Measurements from ENCODE around the gene COPG2.
"Not testable (repeated sequence)": the region's sequence is repeated elsewhere in the genome, so short reads cannot be mapped to it uniquely, and the experiment has no call there.

Gene COPG2

GRCh38 chr7:130654850-130655249 lies 13.7 kb downstream of the COPG2 start:
- in situ Hi-C loops (cut with MboI; ENCODE audit: low pct_unique_long_range_greater_than_20kb, low sequenced_read_pairs) = no loop called here
- DNase-seq = no peak

- no peak for DNase-seq
- in situ Hi-C loops (cut with MboI; ENCODE audit: low pct_unique_long_range_greater_than_20kb, low sequenced_read_pairs) = no loop called here
These were observed 17.9 kb downstream of the COPG2 start for GRCh38 chr7:130650611-130651120.

GRCh38 chr7:130649004-130649790 lies 19.4 kb downstream of the COPG2 start:
- in situ Hi-C loops (cut with MboI; ENCODE audit: low pct_unique_long_range_greater_than_20kb, low sequenced_read_pairs) = no loop called here
- DNase-seq = no peak

GRCh38 chr7:130648580-130648979 lies 20.0 kb downstream of the COPG2 start:
- no peak for DNase-seq
- in situ Hi-C loops (cut with MboI; ENCODE audit: low pct_unique_long_range_greater_than_20kb, low sequenced_read_pairs) = no loop called here

GRCh38 chr7:130642383-130642782 lies 26.2 kb downstream of the COPG2 start:
- in situ Hi-C loops (cut with MboI; ENCODE audit: low pct_unique_long_range_greater_than_20kb, low sequenced_read_pairs) = no loop called here
- no peak for DNase-seq

- in situ Hi-C loops (cut with MboI; ENCODE audit: low pct_unique_long_range_greater_than_20kb, low sequenced_read_pairs) = no loop called here
- no peak for DNase-seq
These were observed 27.1 kb downstream of the COPG2 start for GRCh38 chr7:130641497-130641896.

- DNase-seq = no peak
- in situ Hi-C loops (cut with MboI; ENCODE audit: low pct_unique_long_range_greater_than_20kb, low sequenced_read_pairs) = no loop called here
These were observed 27.5 kb downstream of the COPG2 start for GRCh38 chr7:130641040-130641439.

- in situ Hi-C loops (cut with MboI; ENCODE audit: low pct_unique_long_range_greater_than_20kb, low sequenced_read_pairs) = no loop called here
- DNase-seq = no peak
These were observed 29.2 kb downstream of the COPG2 start for GRCh38 chr7:130639388-130639787.

- DNase-seq = no peak
These were observed 36.4 kb downstream of the COPG2 start for GRCh38 chr7:130632111-130632510.

GRCh38 chr7:130628901-130629300 lies 39.6 kb downstream of the COPG2 start:
- in situ Hi-C loops (cut with MboI; ENCODE audit: low pct_unique_long_range_greater_than_20kb, low sequenced_read_pairs) = no loop called here
- DNase-seq = no peak

More at GRCh38 chr7:130632111-130632510, 36.4 kb downstream of the COPG2 start:
- in situ Hi-C loops (cut with MboI; ENCODE audit: low pct_unique_long_range_greater_than_20kb, low sequenced_read_pairs) = no loop called here

- DNase-seq = no peak
- in situ Hi-C loops (cut with MboI; ENCODE audit: low pct_unique_long_range_greater_than_20kb, low sequenced_read_pairs) = no loop called here
These were observed 40.8 kb downstream of the COPG2 start for GRCh38 chr7:130627775-130628174.

- DNase-seq = no peak
- in situ Hi-C loops (cut with MboI; ENCODE audit: low pct_unique_long_range_greater_than_20kb, low sequenced_read_pairs) = no loop called here
These were observed 45.7 kb downstream of the COPG2 start for GRCh38 chr7:130622866-130623265.

GRCh38 chr7:130615583-130615982 lies 53.0 kb downstream of the COPG2 start:
- no peak for DNase-seq
- in situ Hi-C loops (cut with MboI; ENCODE audit: low pct_unique_long_range_greater_than_20kb, low sequenced_read_pairs) = no loop called here

- in situ Hi-C loops (cut with MboI; ENCODE audit: low pct_unique_long_range_greater_than_20kb, low sequenced_read_pairs) = no loop called here
- no peak for DNase-seq
These were observed 54.1 kb downstream of the COPG2 start for GRCh38 chr7:130614449-130614848.

- in situ Hi-C loops (cut with MboI; ENCODE audit: low pct_unique_long_range_greater_than_20kb, low sequenced_read_pairs) = no loop called here
- no peak for DNase-seq
These were observed 57.3 kb downstream of the COPG2 start for GRCh38 chr7:130611218-130611617.

GRCh38 chr7:130607066-130607465 lies 61.5 kb downstream of the COPG2 start:
- in situ Hi-C loops (cut with MboI; ENCODE audit: low pct_unique_long_range_greater_than_20kb, low sequenced_read_pairs); DNase-seq: not testable (repeated sequence)

- DNase-seq = no peak
- in situ Hi-C loops (cut with MboI; ENCODE audit: low pct_unique_long_range_greater_than_20kb, low sequenced_read_pairs) = no loop called here
These were observed 62.4 kb downstream of the COPG2 start for GRCh38 chr7:130606161-130606560.

GRCh38 chr7:130598056-130598455 lies 70.5 kb downstream of the COPG2 start:
- DNase-seq = no peak

GRCh38 chr7:130595986-130596385 lies 72.6 kb downstream of the COPG2 start:
- in situ Hi-C loops (cut with MboI; ENCODE audit: low pct_unique_long_range_greater_than_20kb, low sequenced_read_pairs) = no loop called here
- DNase-seq = no peak

More at GRCh38 chr7:130598056-130598455, 70.5 kb downstream of the COPG2 start:
- in situ Hi-C loops (cut with MboI; ENCODE audit: low pct_unique_long_range_greater_than_20kb, low sequenced_read_pairs) = no loop called here

- DNase-seq = no peak
- in situ Hi-C loops (cut with MboI; ENCODE audit: low pct_unique_long_range_greater_than_20kb, low sequenced_read_pairs) = no loop called here
These were observed 75.5 kb downstream of the COPG2 start for GRCh38 chr7:130593033-130593432.

GRCh38 chr7:130591464-130591863 lies 77.1 kb downstream of the COPG2 start:
- DNase-seq; in situ Hi-C loops (cut with MboI; ENCODE audit: low pct_unique_long_range_greater_than_20kb, low sequenced_read_pairs): not testable (repeated sequence)

Data from KBM-7 (cell line).